Pancreas (tissue), 10 donors: ENCODE measurements around the gene SLC6A11. TPM values are rescaled to one million over a fixed set of nuclear protein-coding genes. Genes with fewer than 3 reads are reported as not detected.

Experiments
- ATAC-seq, 4 donors: fragments of 200-7000 bp; cut with Tn5 transposase; one replicate each; pipeline versions ENCODE4 v1.8.0 to v1.9.1; 2020; ENCODE audit warnings: mild to moderate bottlenecking in 4 of 4, moderate library complexity in 4 of 4
- DNase-seq, 6 donors: peaks; one replicate each; pipeline ENCODE4 v3.0.0-alpha.2; 2020
- FAIRE-seq: peaks from 2 replicates; lab custom pipeline; 2012; peaks lifted over from hg19 to GRCh38; lab: Jason Lieb, UNC
- H3K27ac ChIP-seq, 4 donors: fragments of 200-600 bp; sonication (generic); 1 replicate in 3 of 4; 2 replicates in 1 of 4; pipeline versions ENCODE4 v1.5.0 to v1.8.0; 2020
- H3K27me3 ChIP-seq, 4 donors: fragments of 200-600 bp; one replicate each; pipeline ENCODE4 v1.8.0; 2021
- H3K36me3 ChIP-seq, 3 donors: fragments of 200-600 bp; sonication (generic) in 1 of 3; one replicate each; pipeline versions ENCODE4 v1.5.0 to v1.8.0; 2020 to 2021
- H3K4me1 ChIP-seq, 3 donors: fragments of 200-600 bp; one replicate each; pipeline ENCODE4 v1.8.0; 2021
- H3K4me3 ChIP-seq, 4 donors: fragments of 200-600 bp; sonication (generic) in 2 of 4; one replicate each; pipeline versions ENCODE4 v1.5.0 to v1.8.0; 2020 to 2021
- H3K9me3 ChIP-seq, 4 donors: fragments of 200-600 bp; one replicate each; pipeline ENCODE4 v1.8.0; 2021
- CTCF ChIP-seq, 4 donors: fragments of 200-600 bp; sonication (generic) in 3 of 4; IDR thresholded peaks; one replicate each; pipeline versions ENCODE4 v1.5.0 to v1.8.0; 2021; ENCODE audit warnings: antibody characterized with exemption in 4 of 4
- WGBS, 2 donors: extraction: QIAGEN DNeasy Blood & Tissue Kit; methylation state at CpG; one replicate each; pipeline ENCODE4 v1.1.7; 2013; 5-methylcytosine and 5-hydroxymethylcytosine counted together
- intact Hi-C, 3 donors: fragments of 100-400 bp; cut with DNase I; formaldehyde crosslinking; loops; one replicate each; pipeline versions ENCODE4 v1.11.1 to v1.14.2; 2022
- polyA plus RNA-seq, 2 donors: library from polyadenylated mRNA; stranded (reverse); fragments of 200-250 nt; gene quantifications; one replicate each; pipeline ENCODE4 v1.2.3, GENCODE V29; 2013
- total RNA-seq, 6 donors: library from RNA; stranded (reverse); fragmentation: NEBNext Ultra II Directional in 4 of 6; extraction: Animal tissue kit (Norgen Biotek cat#: 25700) in 4 of 6; gene quantifications; one replicate each; pipeline versions ENCODE4 v1.2.1 to v1.2.4, GENCODE V29; 2021 to 2023
- donor health status: healthy with polysubstance abuse.
- donor health status: DM: no; HTN: no; CAD: no; lungs with moderate emphysema.
- donor health status: DM: no; HTN: no; CAD: no.
- donor health status: control.
- donor health status: control.
- donor health status: Bipolar disorder and iron deficiency.
- donor health status: DM: yes; HTN: yes; CAD: no.
- donor health status: DM: no; HTN: no; CAD: no.
- donor health status: DM: no; HTN: no; CAD: no.
- donor health status: DM: yes; HTN: yes; CAD: no.

SLC6A11 gene
- total and polyA plus RNA-seq, 8 donors, result 0.04 to 0.17 (median 0.06) TPM

GRCh38 chr3:10933470-10933804 is 117.4 kb downstream of the SLC6A11 start:
- no peak for TF ChIP-seq CTCF (IDR thresholded peaks at IDR 0.05)
- WGBS, 2 donors, result 74 to 94% methylated on average over 1 of the region's 1 CpG
- Histone ChIP-seq H3K4me3 (no peak overlapping the region), H3K9me3 (no peaks in the 10 kb centered on the region), H3K27ac (no peak overlapping the region), H3K27me3 (no peaks in the 10 kb centered on the region), H3K36me3 (no peaks in the 10 kb centered on the region), H3K4me1 (no peaks in the 10 kb centered on the region)
- DNase-seq (peak in 2 of 6 donors; percentile 12 to 17), ATAC-seq (no peak), FAIRE-seq (no peak)
- intact Hi-C loops, result no loop called here

- no peak for ATAC-seq
- no peaks in the 10 kb centered on the region for H3K4me1 ChIP-seq
- FAIRE-seq, result no peak
- no peaks in the 10 kb centered on the region for H3K9me3 ChIP-seq
- TF ChIP-seq CTCF (IDR thresholded peaks at IDR 0.05), result no peak
- DNase-seq, result peak in 2 of 6 donors; percentile 38 to 44
- intact Hi-C loops, result no loop called here
- H3K27ac ChIP-seq, result no peak overlapping the region
- H3K4me3 ChIP-seq, result no peak overlapping the region
- H3K36me3 ChIP-seq, result no peaks in the 10 kb centered on the region
- WGBS, 2 donors, result 68 to 74% methylated on average over 19 of the region's 19 CpGs
- H3K27me3 ChIP-seq, result no peaks in the 10 kb centered on the region
Observed at GRCh38 chr3:10933805-10934481, 117.9 kb downstream of the SLC6A11 start.

- no peak overlapping the region for H3K4me3 ChIP-seq
- H3K27ac ChIP-seq, result no peak overlapping the region
- no peaks in the 10 kb centered on the region for H3K27me3 ChIP-seq
- no peaks in the 10 kb centered on the region for H3K9me3 ChIP-seq
- ATAC-seq, result no peak
- whole genome bisulfite sequencing, 2 donors, result 83 to 86% methylated on average over 12 of the region's 12 CpGs
- FAIRE-seq, result no peak
- DNase-seq, result peak in 2 of 6 donors; percentile 26 to 42
- no peaks in the 10 kb centered on the region for H3K36me3 ChIP-seq
- H3K4me1 ChIP-seq, result no peaks in the 10 kb centered on the region
- TF ChIP-seq CTCF (IDR thresholded peaks at IDR 0.05), result no peak
- intact Hi-C loops, result no loop called here
Observed at GRCh38 chr3:10935028-10935427, 119.0 kb downstream of the SLC6A11 start.

DNA sequence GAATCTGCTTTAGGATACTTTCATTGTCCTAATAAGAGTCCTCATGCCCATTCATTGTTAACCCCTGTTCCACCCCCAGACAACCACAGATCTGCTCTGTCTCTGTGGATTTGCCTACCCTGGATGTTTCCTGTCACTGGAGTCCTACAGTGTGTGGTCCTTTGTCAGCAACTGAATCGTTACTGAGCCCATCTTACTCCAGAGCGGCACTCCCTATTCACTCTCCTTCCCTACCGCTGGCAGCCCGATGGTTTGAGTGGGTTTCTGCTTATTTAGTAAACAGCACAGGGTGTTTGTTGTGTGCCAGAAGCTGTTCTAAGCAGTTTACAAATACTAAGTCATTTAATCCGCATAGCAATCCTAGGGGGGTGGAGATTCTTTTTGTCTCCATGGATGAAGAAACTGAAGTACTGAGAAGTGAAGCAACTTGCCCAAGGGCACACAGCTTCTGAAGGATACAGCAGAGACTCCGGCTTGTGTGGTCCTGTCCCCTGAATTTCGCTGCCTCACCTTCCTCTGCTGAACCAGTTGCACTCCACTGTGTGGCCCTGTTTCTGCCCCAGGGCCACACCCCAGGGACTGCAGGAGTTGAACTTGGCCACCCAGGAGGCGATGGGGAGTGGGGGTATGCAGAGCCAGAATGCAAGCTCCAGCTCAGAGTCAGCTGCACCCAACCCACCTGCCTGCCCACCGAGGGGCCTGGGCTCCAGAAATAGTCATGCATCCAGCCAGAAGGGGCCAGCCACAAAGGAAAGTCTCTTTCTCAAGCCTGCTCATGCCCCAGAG is 120.0 kb downstream of the SLC6A11 start:
- Histone ChIP-seq H3K27ac (no peak overlapping the region), H3K4me1 (no peaks in the 10 kb centered on the region), H3K27me3 (no peaks in the 10 kb centered on the region), H3K4me3 (no peak overlapping the region), H3K9me3 (no peaks in the 10 kb centered on the region), H3K36me3 (no peaks in the 10 kb centered on the region)
- FAIRE-seq, result no peak
- DNase-seq, result peak in 2 of 6 donors; percentile 18 to 29
- ATAC-seq, result no peak
- intact Hi-C loops, result no loop called here
- no peak for TF ChIP-seq CTCF (IDR thresholded peaks at IDR 0.05)
- 53 to 55% methylated on average over 9 of the region's 9 CpGs for WGBS, 2 donors

GRCh38 chr3:10936686-10937085 is 120.7 kb downstream of the SLC6A11 start:
- Histone ChIP-seq H3K27me3 (no peaks in the 10 kb centered on the region), H3K4me3 (no peak overlapping the region), H3K4me1 (no peaks in the 10 kb centered on the region), H3K36me3 (no peaks in the 10 kb centered on the region), H3K9me3 (no peaks in the 10 kb centered on the region), H3K27ac (no peak overlapping the region)
- ATAC-seq (no peak), DNase-seq (peak in 2 of 6 donors; percentile 13 to 17), FAIRE-seq (no peak)
- no peak for TF ChIP-seq CTCF (IDR thresholded peaks at IDR 0.05)
- intact Hi-C loops, result no loop called here
- WGBS, 2 donors, result 65 to 66% methylated on average over 7 of the region's 7 CpGs
